Inflammatory macrophage (primary cell): Measurements from ENCODE around the gene FADS2.
A peak's percentile ranks its signal among the peaks of the same experiment; 100 is the strongest.

Source experiments
- DNase-seq, 2 donors: peaks; one replicate each; pipeline ENCODE4 v3.0.0-alpha.2; 2020 to 2022

The FADS2 gene

GRCh38 chr11:61889831-61890230 is 61.7 kb downstream of the FADS2 start:
- no peak for DNase-seq

- DNase-seq = peak; percentile 35 to 66
These were observed 62.6 kb downstream of the FADS2 start for GRCh38 chr11:61890529-61891330.

GRCh38 chr11:61891331-61892084 is 63.4 kb downstream of the FADS2 start, which contains the start of gene FADS3:
FADS3 (minus strand) TSS chr11:61891545; CDS start chr11:61891381, 164 bp downstream.
- peak; percentile 72 to 84 for DNase-seq

GRCh38 chr11:61892085-61892370 is 63.9 kb downstream of the FADS2 start:
- DNase-seq = no peak

GRCh38 chr11:61893981-61894380 is 65.9 kb downstream of the FADS2 start:
- peak in 1 of 2 donors; percentile 7 for DNase-seq

GRCh38 chr11:61895046-61895717 is 67.1 kb downstream of the FADS2 start:
- DNase-seq = peak; percentile 29 to 35

GRCh38 chr11:61895718-61896059 is 67.6 kb downstream of the FADS2 start:
- no peak for DNase-seq

- DNase-seq = no peak
These were observed 68.7 kb downstream of the FADS2 start for GRCh38 chr11:61896665-61897386.

- DNase-seq = peak; percentile 60
These were observed 69.5 kb downstream of the FADS2 start for GRCh38 chr11:61897387-61898246.

GRCh38 chr11:61898247-61898582 is 70.1 kb downstream of the FADS2 start:
- DNase-seq = no peak

GRCh38 chr11:61899146-61899841 is 71.2 kb downstream of the FADS2 start:
- DNase-seq = peak; percentile 85 to 94

GRCh38 chr11:61900251-61900650 is 72.2 kb downstream of the FADS2 start:
- DNase-seq = no peak

- DNase-seq = peak in 1 of 2 donors; percentile 3
These were observed 73.3 kb downstream of the FADS2 start for GRCh38 chr11:61901397-61901796.

GRCh38 chr11:61902313-61902712 is 74.2 kb downstream of the FADS2 start:
- DNase-seq = no peak

GRCh38 chr11:61903845-61904244 is 75.7 kb downstream of the FADS2 start:
- no peak for DNase-seq

GRCh38 chr11:61904539-61905048 is 76.5 kb downstream of the FADS2 start:
- no peak for DNase-seq

GRCh38 chr11:61905067-61905696 is 77.1 kb downstream of the FADS2 start:
- no peak for DNase-seq

GRCh38 chr11:61905801-61906521 is 77.9 kb downstream of the FADS2 start:
- DNase-seq = no peak

GRCh38 chr11:61906522-61906909 is 78.4 kb downstream of the FADS2 start:
- DNase-seq = no peak

- no peak for DNase-seq
These were observed 79.2 kb downstream of the FADS2 start for GRCh38 chr11:61907282-61907681.
